HEK293 (cell line): ENCODE results near the gene SLC16A10.
A peak's percentile ranks its signal among the peaks of the same experiment; 100 is the strongest.

Experiments used
- CTCF ChIA-PET: fragments of 350-600 bp; formaldehyde crosslinking; extraction: SDS; loops from one replicate; lab custom pipeline; 2021; ENCODE audit warnings: antibody characterized with exemption; lab: Yijun Ruan, JAX
- POLR2A ChIA-PET: fragments of 300-600 bp; formaldehyde crosslinking; extraction: SDS; loops from one replicate; lab custom pipeline; 2020; ENCODE audit warnings: antibody characterized with exemption, inconsistent platforms; lab: Yijun Ruan, JAX
- H3K27ac ChIP-seq: fragments of 200-500 bp; sonication (Bioruptor generic); 2 replicates; pipeline ENCODE4 v1.5.1; 2014; ENCODE audit warnings: low read depth, low read length, control low read depth, inconsistent platforms; ENCODE audit errors: extremely low read depth
- H3K36me3 ChIP-seq, 2 experiments: fragments of 200-500 bp in 1 of 2; sonication (Bioruptor generic) in 1 of 2; 1 replicate in 1 of 2; 2 replicates in 1 of 2; pipeline ENCODE4 v1.5.1; 2014 to 2017; ENCODE audit warnings: inconsistent platforms in 2 of 2, low read length in 2 of 2; ENCODE audit not compliant: control insufficient read depth in 2 of 2, insufficient read depth in 1 of 2
- H3K4me1 ChIP-seq: fragments of 200-500 bp; sonication (Bioruptor generic); 2 replicates; pipeline ENCODE4 v1.5.1; 2014; ENCODE audit warnings: mild to moderate bottlenecking, low read length, inconsistent platforms; ENCODE audit not compliant: control insufficient read depth, insufficient read depth
- H3K4me3 ChIP-seq: 2 replicates; pipeline ENCODE4 v1.5.1; 2011; ENCODE audit warnings: low read depth, mild to moderate bottlenecking, control low read depth, low read length, moderate library complexity
- H3K9me3 ChIP-seq: fragments of 200-500 bp; sonication (Bioruptor generic); 2 replicates; pipeline ENCODE4 v1.5.1; 2014; ENCODE audit warnings: low read depth, low read length, inconsistent platforms; ENCODE audit not compliant: control insufficient read depth, insufficient read depth
- FEZF1 ChIP-seq: fragments of 450-650 bp; formaldehyde crosslinking; IDR thresholded peaks from 2 replicates; pipeline ENCODE4 v1.5.1; 2016; ENCODE audit warnings: missing biosample characterization, missing genetic modification characterization
- GLI2 ChIP-seq: fragments of 450-650 bp; formaldehyde crosslinking; IDR thresholded peaks from 2 replicates; pipeline ENCODE4; 2017; ENCODE audit warnings: missing biosample characterization, missing genetic modification characterization, low read depth, borderline replicate concordance
- GLIS1 ChIP-seq: fragments of 450-650 bp; formaldehyde crosslinking; IDR thresholded peaks from 2 replicates; pipeline ENCODE4 v1.5.1; 2016; ENCODE audit warnings: missing biosample characterization, missing genetic modification characterization
- GLIS2 ChIP-seq: fragments of 450-650 bp; formaldehyde crosslinking; IDR thresholded peaks from 2 replicates; pipeline ENCODE4 v1.5.1; 2016; ENCODE audit warnings: missing biosample characterization, missing genetic modification characterization
- PRDM1 ChIP-seq: fragments of 450-650 bp; formaldehyde crosslinking; IDR thresholded peaks from 2 replicates; pipeline ENCODE4; 2016; ENCODE audit warnings: missing biosample characterization, missing genetic modification characterization
- REST ChIP-seq: fragments of 450-650 bp; formaldehyde crosslinking; IDR thresholded peaks from 2 replicates; pipeline ENCODE4 v1.5.1; 2016; ENCODE audit warnings: missing biosample characterization, missing genetic modification characterization
- WT1 ChIP-seq: fragments of 450-650 bp; formaldehyde crosslinking; IDR thresholded peaks from 2 replicates; pipeline ENCODE4 v1.5.1; 2016; ENCODE audit warnings: missing biosample characterization, missing genetic modification characterization
- ZFHX2 ChIP-seq: fragments of 450-650 bp; formaldehyde crosslinking; conservative IDR thresholded peaks from 2 replicates; pipeline ENCODE4 v1.5.1; 2016; ENCODE audit warnings: missing biosample characterization, missing genetic modification characterization
- ZNF114 ChIP-seq: fragments of 450-650 bp; formaldehyde crosslinking; IDR thresholded peaks from 2 replicates; pipeline ENCODE4 v1.5.0; 2017; ENCODE audit warnings: missing biosample characterization, missing genetic modification characterization
- ZNF184 ChIP-seq: fragments of 450-650 bp; IDR thresholded peaks from 2 replicates; pipeline ENCODE4 v1.5.1; 2018; ENCODE audit warnings: missing biosample characterization, mild to moderate bottlenecking, missing genetic modification characterization
- ZNF2 ChIP-seq: fragments of 450-650 bp; formaldehyde crosslinking; IDR thresholded peaks from 2 replicates; pipeline ENCODE4 v1.5.1; 2016; ENCODE audit warnings: missing biosample characterization, missing genetic modification characterization
- ZNF223 ChIP-seq: fragments of 450-650 bp; formaldehyde crosslinking; IDR thresholded peaks from 2 replicates; pipeline ENCODE4 v1.5.1; 2016; ENCODE audit warnings: missing biosample characterization, missing genetic modification characterization
- ZNF488 ChIP-seq: fragments of 450-650 bp; formaldehyde crosslinking; IDR thresholded peaks from 2 replicates; pipeline ENCODE4 v1.5.1; 2016; ENCODE audit warnings: missing biosample characterization, missing genetic modification characterization
- ZNF501 ChIP-seq: fragments of 450-650 bp; formaldehyde crosslinking; IDR thresholded peaks from 2 replicates; pipeline ENCODE4 v1.5.1; 2016; ENCODE audit warnings: missing biosample characterization, missing genetic modification characterization
- ZNF610 ChIP-seq: fragments of 450-650 bp; formaldehyde crosslinking; IDR thresholded peaks from 2 replicates; pipeline ENCODE4 v1.5.1; 2016; ENCODE audit warnings: missing biosample characterization, missing genetic modification characterization, borderline replicate concordance
- ZNF626 ChIP-seq: fragments of 450-650 bp; sonication (Bioruptor Pico); formaldehyde crosslinking; IDR thresholded peaks from 2 replicates; pipeline ENCODE4 v1.5.1; 2018; ENCODE audit warnings: missing biosample characterization, missing genetic modification characterization, inconsistent platforms
- ZNF660 ChIP-seq: fragments of 450-650 bp; IDR thresholded peaks from 2 replicates; pipeline ENCODE4 v1.5.1; 2018; ENCODE audit warnings: missing biosample characterization, mild to moderate bottlenecking, missing genetic modification characterization
- ZNF747 ChIP-seq: fragments of 450-650 bp; formaldehyde crosslinking; IDR thresholded peaks from 2 replicates; pipeline ENCODE4 v1.5.1; 2016; ENCODE audit warnings: missing biosample characterization, missing genetic modification characterization
- ZNF776 ChIP-seq: fragments of 450-650 bp; formaldehyde crosslinking; IDR thresholded peaks from 2 replicates; pipeline ENCODE4 v1.5.0; 2017; ENCODE audit warnings: missing biosample characterization, missing genetic modification characterization, borderline replicate concordance
- ZNF843 ChIP-seq: fragments of 450-650 bp; formaldehyde crosslinking; IDR thresholded peaks from 2 replicates; pipeline ENCODE4 v1.5.1; 2016; ENCODE audit warnings: missing biosample characterization, missing genetic modification characterization
- ZSCAN23 ChIP-seq: fragments of 450-650 bp; formaldehyde crosslinking; IDR thresholded peaks from 2 replicates; pipeline ENCODE4 v1.5.1; 2016; ENCODE audit warnings: missing biosample characterization, missing genetic modification characterization
- ZXDB ChIP-seq: fragments of 450-650 bp; formaldehyde crosslinking; IDR thresholded peaks from 2 replicates; pipeline ENCODE4 v1.5.1; 2016; ENCODE audit warnings: missing biosample characterization, missing genetic modification characterization
- TF ChIP-seq, protein P1 (sequence below): fragments of 450-650 bp; IDR thresholded peaks from 2 replicates; pipeline ENCODE4 v1.5.1; 2018; ENCODE audit warnings: missing biosample characterization, missing genetic modification characterization

SLC16A10 gene

GRCh38 chr6:111087106-111087835 is at the start of gene SLC16A10 (continued):
- TF ChIP-seq, protein P1, sequence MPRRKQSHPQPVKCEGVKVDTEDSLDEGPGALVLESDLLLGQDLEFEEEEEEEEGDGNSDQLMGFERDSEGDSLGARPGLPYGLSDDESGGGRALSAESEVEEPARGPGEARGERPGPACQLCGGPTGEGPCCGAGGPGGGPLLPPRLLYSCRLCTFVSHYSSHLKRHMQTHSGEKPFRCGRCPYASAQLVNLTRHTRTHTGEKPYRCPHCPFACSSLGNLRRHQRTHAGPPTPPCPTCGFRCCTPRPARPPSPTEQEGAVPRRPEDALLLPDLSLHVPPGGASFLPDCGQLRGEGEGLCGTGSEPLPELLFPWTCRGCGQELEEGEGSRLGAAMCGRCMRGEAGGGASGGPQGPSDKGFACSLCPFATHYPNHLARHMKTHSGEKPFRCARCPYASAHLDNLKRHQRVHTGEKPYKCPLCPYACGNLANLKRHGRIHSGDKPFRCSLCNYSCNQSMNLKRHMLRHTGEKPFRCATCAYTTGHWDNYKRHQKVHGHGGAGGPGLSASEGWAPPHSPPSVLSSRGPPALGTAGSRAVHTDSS (tag by site-specific recombination), result no peak
- TF ChIP-seq ZNF488 (tag by site-specific recombination) (no peak), ZNF660 (peak; percentile 70; the same call in 1 of the 2 replicates), ZNF114 (tag by site-specific recombination) (no peak), ZFHX2 (tag by site-specific recombination) (peak; percentile 84), ZXDB (peak; percentile 99)

GRCh38 chr6:111038534-111039252 is 48.6 kb upstream of the SLC16A10 start:
- TF ChIP-seq ZNF488 (tag by site-specific recombination), result no peak
- no peak for TF ChIP-seq ZSCAN23
- peak; percentile 84; the same call in 1 of the 2 replicates for TF ChIP-seq ZNF184 (tag by site-specific recombination)
- no peak for TF ChIP-seq GLIS1
- TF ChIP-seq PRDM1, result peak; percentile 74; the same call in 1 of the 2 replicates
- Histone ChIP-seq H3K27ac (no peak overlapping the region), H3K4me3 (no peak overlapping the region), H3K9me3 (no peaks in the 10 kb centered on the region), H3K4me1 (no peaks in the 10 kb centered on the region), H3K36me3 (no peaks in the 10 kb centered on the region)
- ChIA-PET CTCF (interaction anchor here (0.7 kb wide), 1 partner anchor 8 kb away, joined by 3 read pairs; no protein-coding TSS in a partner anchor), POLR2A (no interaction called here)

GRCh38 chr6:111041917-111042316 is 45.4 kb upstream of the SLC16A10 start:
- Histone ChIP-seq H3K36me3 (no peaks in the 10 kb centered on the region), H3K27ac (no peak overlapping the region), H3K9me3 (no peaks in the 10 kb centered on the region), H3K4me1 (no peaks in the 10 kb centered on the region), H3K4me3 (no peak overlapping the region)
- TF ChIP-seq FEZF1 (tag by site-specific recombination), result no peak
- ChIA-PET CTCF (interaction anchor here (0.6 to 2.6 kb wide), 4 partner anchors 13 to 432 kb away, joined by 3 to 10 read pairs (median 4); no protein-coding TSS in a partner anchor), POLR2A (no interaction called here)

- CTCF ChIA-PET, result interaction anchor here (0.6 to 3.0 kb wide), 5 partner anchors 9 to 212 kb away, joined by 3 to 11 read pairs (median 4); a partner anchor contains a TSS
- H3K36me3 ChIP-seq, result no peaks in the 10 kb centered on the region
- no peaks in the 10 kb centered on the region for H3K9me3 ChIP-seq
- no peak overlapping the region for H3K4me3 ChIP-seq
- no peaks in the 10 kb centered on the region for H3K4me1 ChIP-seq
- no peak overlapping the region for H3K27ac ChIP-seq
- POLR2A ChIA-PET, result interaction anchor here (0.6 kb wide), 2 partner anchors 38 to 213 kb away, joined by 3 to 6 read pairs; no protein-coding TSS in a partner anchor
- TF ChIP-seq ZNF501 (tag by site-specific recombination) (no peak), ZNF747 (tag by site-specific recombination) (no peak), ZNF610 (tag by site-specific recombination) (no peak), ZNF843 (tag by site-specific recombination) (no peak), REST (no peak), GLIS2 (tag by site-specific recombination) (no peak), WT1 (tag by site-specific recombination) (no peak), ZNF2 (no peak), ZNF776 (tag by site-specific recombination) (no peak), GLI2 (no peak), ZNF626 (tag by site-specific recombination) (no peak), ZNF223 (no peak)
Observed at GRCh38 chr6:111047244-111047643, 40.1 kb upstream of the SLC16A10 start.
